ENCODE results near the gene PPP2R2D.

PPP2R2D gene

GRCh38 chr10:131898061-131898460 lies 2.7 kb upstream of the PPP2R2D start (continued):
- TF ChIP-seq, protein P1, sequence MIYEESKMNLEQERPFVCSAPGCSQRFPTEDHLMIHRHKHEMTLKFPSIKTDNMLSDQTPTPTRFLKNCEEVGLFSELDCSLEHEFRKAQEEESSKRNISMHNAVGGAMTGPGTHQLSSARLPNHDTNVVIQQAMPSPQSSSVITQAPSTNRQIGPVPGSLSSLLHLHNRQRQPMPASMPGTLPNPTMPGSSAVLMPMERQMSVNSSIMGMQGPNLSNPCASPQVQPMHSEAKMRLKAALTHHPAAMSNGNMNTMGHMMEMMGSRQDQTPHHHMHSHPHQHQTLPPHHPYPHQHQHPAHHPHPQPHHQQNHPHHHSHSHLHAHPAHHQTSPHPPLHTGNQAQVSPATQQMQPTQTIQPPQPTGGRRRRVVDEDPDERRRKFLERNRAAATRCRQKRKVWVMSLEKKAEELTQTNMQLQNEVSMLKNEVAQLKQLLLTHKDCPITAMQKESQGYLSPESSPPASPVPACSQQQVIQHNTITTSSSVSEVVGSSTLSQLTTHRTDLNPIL (CRISPR knock-in tag; IDR thresholded peaks at IDR 0.05; ENCODE audit: low read depth), result no peak
- no peak for TF ChIP-seq OSR1 (CRISPR knock-in tag; IDR thresholded peaks at IDR 0.05)
- TF ChIP-seq PPARA (CRISPR knock-in tag; IDR thresholded peaks at IDR 0.05; ENCODE audit: borderline replicate concordance), result no peak

- ATAC-seq, result no peak
- no peak for TF ChIP-seq ZFP3 (CRISPR knock-in tag; IDR thresholded peaks at IDR 0.05)
- TF ChIP-seq GLIS3 (CRISPR knock-in tag; IDR thresholded peaks at IDR 0.05), result no peak
- no peak for TF ChIP-seq ZC3H10 (CRISPR knock-in tag; IDR thresholded peaks at IDR 0.05)
- no peak for TF ChIP-seq POU6F1 (CRISPR knock-in tag; IDR thresholded peaks at IDR 0.05; ENCODE audit: borderline replicate concordance, low read depth)
- TF ChIP-seq ZNF8 (CRISPR knock-in tag; IDR thresholded peaks at IDR 0.05), result no peak
- TF ChIP-seq ARNTL (CRISPR knock-in tag; IDR thresholded peaks at IDR 0.05; ENCODE audit: borderline replicate concordance, low read depth), result no peak
- no peak for TF ChIP-seq TOX (CRISPR knock-in tag; IDR thresholded peaks at IDR 0.05; ENCODE audit: borderline replicate concordance)
- no peak for TF ChIP-seq OSR1 (CRISPR knock-in tag; IDR thresholded peaks at IDR 0.05)
- no peak for TF ChIP-seq RARB (CRISPR knock-in tag; IDR thresholded peaks at IDR 0.05)
- TF ChIP-seq, protein P1 (CRISPR knock-in tag; IDR thresholded peaks at IDR 0.05; ENCODE audit: low read depth), result no peak
- TF ChIP-seq, protein P2, sequence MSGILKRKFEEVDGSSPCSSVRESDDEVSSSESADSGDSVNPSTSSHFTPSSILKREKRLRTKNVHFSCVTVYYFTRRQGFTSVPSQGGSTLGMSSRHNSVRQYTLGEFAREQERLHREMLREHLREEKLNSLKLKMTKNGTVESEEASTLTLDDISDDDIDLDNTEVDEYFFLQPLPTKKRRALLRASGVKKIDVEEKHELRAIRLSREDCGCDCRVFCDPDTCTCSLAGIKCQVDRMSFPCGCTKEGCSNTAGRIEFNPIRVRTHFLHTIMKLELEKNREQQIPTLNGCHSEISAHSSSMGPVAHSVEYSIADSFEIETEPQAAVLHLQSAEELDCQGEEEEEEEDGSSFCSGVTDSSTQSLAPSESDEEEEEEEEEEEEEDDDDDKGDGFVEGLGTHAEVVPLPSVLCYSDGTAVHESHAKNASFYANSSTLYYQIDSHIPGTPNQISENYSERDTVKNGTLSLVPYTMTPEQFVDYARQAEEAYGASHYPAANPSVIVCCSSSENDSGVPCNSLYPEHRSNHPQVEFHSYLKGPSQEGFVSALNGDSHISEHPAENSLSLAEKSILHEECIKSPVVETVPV (CRISPR knock-in tag; IDR thresholded peaks at IDR 0.05), result no peak
- TF ChIP-seq, protein P3, sequence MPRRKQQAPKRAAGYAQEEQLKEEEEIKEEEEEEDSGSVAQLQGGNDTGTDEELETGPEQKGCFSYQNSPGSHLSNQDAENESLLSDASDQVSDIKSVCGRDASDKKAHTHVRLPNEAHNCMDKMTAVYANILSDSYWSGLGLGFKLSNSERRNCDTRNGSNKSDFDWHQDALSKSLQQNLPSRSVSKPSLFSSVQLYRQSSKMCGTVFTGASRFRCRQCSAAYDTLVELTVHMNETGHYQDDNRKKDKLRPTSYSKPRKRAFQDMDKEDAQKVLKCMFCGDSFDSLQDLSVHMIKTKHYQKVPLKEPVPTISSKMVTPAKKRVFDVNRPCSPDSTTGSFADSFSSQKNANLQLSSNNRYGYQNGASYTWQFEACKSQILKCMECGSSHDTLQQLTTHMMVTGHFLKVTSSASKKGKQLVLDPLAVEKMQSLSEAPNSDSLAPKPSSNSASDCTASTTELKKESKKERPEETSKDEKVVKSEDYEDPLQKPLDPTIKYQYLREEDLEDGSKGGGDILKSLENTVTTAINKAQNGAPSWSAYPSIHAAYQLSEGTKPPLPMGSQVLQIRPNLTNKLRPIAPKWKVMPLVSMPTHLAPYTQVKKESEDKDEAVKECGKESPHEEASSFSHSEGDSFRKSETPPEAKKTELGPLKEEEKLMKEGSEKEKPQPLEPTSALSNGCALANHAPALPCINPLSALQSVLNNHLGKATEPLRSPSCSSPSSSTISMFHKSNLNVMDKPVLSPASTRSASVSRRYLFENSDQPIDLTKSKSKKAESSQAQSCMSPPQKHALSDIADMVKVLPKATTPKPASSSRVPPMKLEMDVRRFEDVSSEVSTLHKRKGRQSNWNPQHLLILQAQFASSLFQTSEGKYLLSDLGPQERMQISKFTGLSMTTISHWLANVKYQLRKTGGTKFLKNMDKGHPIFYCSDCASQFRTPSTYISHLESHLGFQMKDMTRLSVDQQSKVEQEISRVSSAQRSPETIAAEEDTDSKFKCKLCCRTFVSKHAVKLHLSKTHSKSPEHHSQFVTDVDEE (CRISPR knock-in tag; IDR thresholded peaks at IDR 0.05), result no peak
- no peak for TF ChIP-seq ZNF565 (CRISPR knock-in tag; conservative IDR thresholded peaks at IDR 0.05; ENCODE audit: low read depth)
- TF ChIP-seq ESRRG (CRISPR knock-in tag; IDR thresholded peaks at IDR 0.05), result no peak
- TF ChIP-seq SNAI2 (CRISPR knock-in tag; IDR thresholded peaks at IDR 0.05), result no peak
- TF ChIP-seq TCF4 (CRISPR knock-in tag; IDR thresholded peaks at IDR 0.05; ENCODE audit: borderline replicate concordance), result no peak
- no peak for TF ChIP-seq PPARA (CRISPR knock-in tag; IDR thresholded peaks at IDR 0.05; ENCODE audit: borderline replicate concordance)
- TF ChIP-seq CSDC2 (CRISPR knock-in tag; IDR thresholded peaks at IDR 0.05), result no peak
- no peak for TF ChIP-seq PATZ1 (CRISPR knock-in tag; IDR thresholded peaks at IDR 0.05; ENCODE audit: borderline replicate concordance)
These were observed 2.1 kb upstream of the PPP2R2D start for GRCh38 chr10:131898713-131899112.

DNA sequence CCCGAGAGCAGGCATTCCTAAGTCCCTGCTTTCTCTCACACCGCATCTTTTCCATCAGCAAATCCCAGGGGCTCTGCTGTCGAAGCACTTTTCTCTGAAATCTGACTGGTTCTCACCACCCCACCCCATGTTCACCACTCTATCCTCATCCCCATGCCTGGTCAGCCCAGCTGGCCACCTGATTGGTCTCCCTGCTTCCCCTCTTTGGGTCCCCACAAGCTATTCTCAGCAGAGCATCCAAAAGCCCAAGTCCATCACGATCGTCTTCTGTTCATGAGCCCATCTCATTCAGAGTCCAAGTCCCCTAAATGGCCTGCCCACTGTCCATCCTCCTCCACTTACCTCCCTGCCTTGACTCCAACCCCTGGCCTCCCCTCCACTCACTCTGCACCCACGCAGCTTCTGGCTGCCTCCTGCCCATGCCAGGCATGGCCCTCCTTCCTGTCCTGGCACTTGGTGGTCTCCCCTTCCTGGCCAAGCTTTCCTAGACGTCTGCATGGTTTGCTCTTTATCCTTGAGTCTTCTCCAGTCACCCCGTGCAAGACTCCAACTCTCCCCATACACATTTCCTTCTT lies 1.6 kb upstream of the PPP2R2D start:
- ATAC-seq, result no peak
- no peak for TF ChIP-seq ZNF565 (CRISPR knock-in tag; conservative IDR thresholded peaks at IDR 0.05; ENCODE audit: low read depth)
- no peak for TF ChIP-seq ZNF70 (CRISPR knock-in tag; IDR thresholded peaks at IDR 0.05)
- TF ChIP-seq, protein P1 (CRISPR knock-in tag; IDR thresholded peaks at IDR 0.05; ENCODE audit: low read depth), result no peak
- TF ChIP-seq TCF4 (CRISPR knock-in tag; IDR thresholded peaks at IDR 0.05; ENCODE audit: borderline replicate concordance), result no peak
- TF ChIP-seq RARB (CRISPR knock-in tag; IDR thresholded peaks at IDR 0.05), result no peak
- no peak for TF ChIP-seq ZFP3 (CRISPR knock-in tag; IDR thresholded peaks at IDR 0.05)
- TF ChIP-seq OSR1 (CRISPR knock-in tag; IDR thresholded peaks at IDR 0.05), result no peak
- TF ChIP-seq ESRRG (CRISPR knock-in tag; IDR thresholded peaks at IDR 0.05), result no peak

All from SK-N-SH treated with all-trans-retinoic acid at 6 μM for 48 hours (cell line).